ENCODE results near the gene DAO. TPM values are rescaled to one million over a fixed set of nuclear protein-coding genes. Genes with fewer than 3 reads are reported as not detected.

Gene DAO
- total and polyA plus RNA-seq, 2 of the 4 experiments (the other 2 are of a cell fraction): not detected

DNA sequence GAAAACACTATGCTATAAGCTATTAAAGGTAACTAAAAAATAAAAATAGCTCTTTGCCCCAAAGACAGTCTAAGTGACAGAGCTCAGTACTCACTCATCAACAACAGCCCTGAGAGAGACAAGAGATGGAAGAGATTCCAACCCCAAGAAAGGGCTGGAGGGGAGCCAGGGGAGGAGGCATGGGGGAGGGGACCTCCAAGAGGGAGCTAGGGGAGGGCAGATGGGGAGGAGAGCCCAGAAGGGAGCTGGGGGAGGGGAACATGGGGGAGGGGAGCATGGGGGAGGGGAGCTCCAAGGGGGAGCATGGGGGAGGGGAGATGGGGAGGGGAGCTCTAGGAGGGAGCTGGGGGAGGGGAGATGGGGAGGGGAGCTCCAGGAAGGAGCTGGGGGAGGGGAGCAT is 30.2 kb upstream of the DAO start:
- H4K20me1 ChIP-seq (ENCODE audit: insufficient read depth, low read length): peaks cover 19% of the 10 kb centered on the region
- H3K4me3 ChIP-seq (ENCODE audit: insufficient read depth, low read depth, low read length): no peak overlapping the region
- H4K5ac ChIP-seq (ENCODE audit: low read depth, low read length): no peak overlapping the region
- H2BK15ac ChIP-seq (ENCODE audit: low read depth, low read length): no peak overlapping the region
- no peak overlapping the region for H3K14ac ChIP-seq (replicated peaks; ENCODE audit: low read depth, low read length)
- no peak overlapping the region for H3K18ac ChIP-seq (ENCODE audit: low read depth, low read length)
- H3K56ac ChIP-seq (ENCODE audit: extremely low read depth, insufficient read depth, low read length): no peak overlapping the region
- CTCF ChIA-PET: interaction anchor here (1.2 kb wide), 2 partner anchors 46 to 101 kb away, joined by 3 read pairs; no protein-coding TSS in a partner anchor
- 0 out of 2 replicates have a peak overlapping the region, but pooled peaks have one; percentile 26 for H2AK5ac ChIP-seq (ENCODE audit: low read depth, low read length)
- DNase-seq (no peak), ATAC-seq (ENCODE audit: low read depth) (no peak)
- no peaks in the 10 kb centered on the region for H3K27me3 ChIP-seq (ENCODE audit: control insufficient read depth, insufficient read depth, low read length)
- BruUV-seq (replicated peaks): no TSS peak
- H3K9ac ChIP-seq (ENCODE audit: low read depth, low read length): no peak overlapping the region
- POLR2A ChIA-PET (ENCODE audit: unreplicated experiment): interaction anchor here (0.6 to 1.2 kb wide), 4 partner anchors 11 to 157 kb away, joined by 5 to 9 read pairs (median 8); no protein-coding TSS in a partner anchor
- no peaks in the 10 kb centered on the region for H3K9me3 ChIP-seq (ENCODE audit: control insufficient read depth, insufficient read depth, low read length)
- no peak overlapping the region for H4K91ac ChIP-seq (ENCODE audit: insufficient read depth, low read depth, low read length)
- no peak overlapping the region for H3K23ac ChIP-seq (ENCODE audit: low read depth, low read length)
- no peak overlapping the region for H3K4ac ChIP-seq (ENCODE audit: low read depth, low read length)
- no peak overlapping the region for H2BK20ac ChIP-seq (ENCODE audit: low read depth, low read length)
- in situ Hi-C loops (cut with MboI; ENCODE audit: low sequenced_read_pairs): loop anchor here (5.0 to 10.0 kb wide), 2 partner anchors 42 to 125 kb away; no protein-coding TSS in a partner anchor
- no peak overlapping the region for H2AK9ac ChIP-seq (replicated peaks; ENCODE audit: low read depth, low read length, poor library complexity)
- H3K27ac ChIP-seq (ENCODE audit: insufficient read depth, low read length): 0 out of 2 replicates have a peak overlapping the region, but pooled peaks have one; percentile 7
- no peak for TF ChIP-seq NFE2L2 (IDR thresholded peaks at IDR 0.05; ENCODE audit: low read depth, low read length)
- TF ChIP-seq BHLHE40 (IDR thresholded peaks at IDR 0.05; ENCODE audit: low read depth, low read length): no peak
- no peak for TF ChIP-seq RCOR1 (IDR thresholded peaks at IDR 0.05; ENCODE audit: insufficient replicate concordance, low read length)
- no peak for TF ChIP-seq SMC3 (IDR thresholded peaks at IDR 0.05; ENCODE audit: low read depth, low read length)
- TF ChIP-seq CEBPB (IDR thresholded peaks at IDR 0.05; ENCODE audit: low read depth, low read length): no peak
- TF ChIP-seq RFX5 (IDR thresholded peaks at IDR 0.05; ENCODE audit: low read depth, low read length): no peak
- TF ChIP-seq RAD21 (IDR thresholded peaks at IDR 0.05; ENCODE audit: low read length): no peak
- no peak for TF ChIP-seq MAFK (IDR thresholded peaks at IDR 0.05; ENCODE audit: low read depth, low read length)
- TF ChIP-seq POLR2A (IDR thresholded peaks at IDR 0.05; ENCODE audit: low read depth, low read length): no peak
- TF ChIP-seq, protein P1, sequence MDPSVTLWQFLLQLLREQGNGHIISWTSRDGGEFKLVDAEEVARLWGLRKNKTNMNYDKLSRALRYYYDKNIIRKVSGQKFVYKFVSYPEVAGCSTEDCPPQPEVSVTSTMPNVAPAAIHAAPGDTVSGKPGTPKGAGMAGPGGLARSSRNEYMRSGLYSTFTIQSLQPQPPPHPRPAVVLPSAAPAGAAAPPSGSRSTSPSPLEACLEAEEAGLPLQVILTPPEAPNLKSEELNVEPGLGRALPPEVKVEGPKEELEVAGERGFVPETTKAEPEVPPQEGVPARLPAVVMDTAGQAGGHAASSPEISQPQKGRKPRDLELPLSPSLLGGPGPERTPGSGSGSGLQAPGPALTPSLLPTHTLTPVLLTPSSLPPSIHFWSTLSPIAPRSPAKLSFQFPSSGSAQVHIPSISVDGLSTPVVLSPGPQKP (IDR thresholded peaks at IDR 0.05; ENCODE audit: borderline replicate concordance, low read depth, low read length): no peak
- TF ChIP-seq, protein P2, sequence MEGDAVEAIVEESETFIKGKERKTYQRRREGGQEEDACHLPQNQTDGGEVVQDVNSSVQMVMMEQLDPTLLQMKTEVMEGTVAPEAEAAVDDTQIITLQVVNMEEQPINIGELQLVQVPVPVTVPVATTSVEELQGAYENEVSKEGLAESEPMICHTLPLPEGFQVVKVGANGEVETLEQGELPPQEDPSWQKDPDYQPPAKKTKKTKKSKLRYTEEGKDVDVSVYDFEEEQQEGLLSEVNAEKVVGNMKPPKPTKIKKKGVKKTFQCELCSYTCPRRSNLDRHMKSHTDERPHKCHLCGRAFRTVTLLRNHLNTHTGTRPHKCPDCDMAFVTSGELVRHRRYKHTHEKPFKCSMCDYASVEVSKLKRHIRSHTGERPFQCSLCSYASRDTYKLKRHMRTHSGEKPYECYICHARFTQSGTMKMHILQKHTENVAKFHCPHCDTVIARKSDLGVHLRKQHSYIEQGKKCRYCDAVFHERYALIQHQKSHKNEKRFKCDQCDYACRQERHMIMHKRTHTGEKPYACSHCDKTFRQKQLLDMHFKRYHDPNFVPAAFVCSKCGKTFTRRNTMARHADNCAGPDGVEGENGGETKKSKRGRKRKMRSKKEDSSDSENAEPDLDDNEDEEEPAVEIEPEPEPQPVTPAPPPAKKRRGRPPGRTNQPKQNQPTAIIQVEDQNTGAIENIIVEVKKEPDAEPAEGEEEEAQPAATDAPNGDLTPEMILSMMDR (conservative IDR thresholded peaks at IDR 0.05; ENCODE audit: low read depth, low read length): no peak
- no peak for TF ChIP-seq FOS (IDR thresholded peaks at IDR 0.05; ENCODE audit: low read depth, low read length)
- no peak for TF ChIP-seq MXI1 (IDR thresholded peaks at IDR 0.05; ENCODE audit: borderline replicate concordance, low read depth, low read length)
- TF ChIP-seq CHD1 (IDR thresholded peaks at IDR 0.05; ENCODE audit: low read depth, low read length): no peak
- TF ChIP-seq MAZ (IDR thresholded peaks at IDR 0.05; ENCODE audit: borderline replicate concordance, low read depth, low read length): no peak
- intact Hi-C loops (cut with micrococcal nuclease): loop anchor here (10.0 kb wide), 1 partner anchor 245 kb away; the partner anchor contains the start of genes ALKBH2 and UNG
- no peak overlapping the region for H2BK120ac ChIP-seq (ENCODE audit: low read depth, low read length)
- peaks cover 12 to 56% of the 10 kb centered on the region in 2 experiments for H3K79me1 ChIP-seq (ENCODE audit: low read depth in 1 of 2, low read length in 2 of 2)
- no peak overlapping the region for H3K4me2 ChIP-seq (ENCODE audit: low read depth, low read length)
- peaks cover 19% of the 10 kb centered on the region for H3K9me1 ChIP-seq (ENCODE audit: insufficient read depth, low read length)
- H2AFZ ChIP-seq (replicated peaks; ENCODE audit: low read length, poor library complexity): no peak overlapping the region
- H3K4me1 ChIP-seq (ENCODE audit: control insufficient read depth, insufficient read depth, low read length): peaks cover 24% of the 10 kb centered on the region
- dilution Hi-C loops (cut with HindIII; ENCODE audit: low sequenced_read_pairs, unreplicated experiment): no loop called here
- peaks cover 47% of the 10 kb centered on the region for H3K36me3 ChIP-seq (ENCODE audit: control insufficient read depth, insufficient read depth, low read length)
- H2BK5ac ChIP-seq (ENCODE audit: low read depth, low read length, poor library complexity, severe bottlenecking): peak overlapping the region; percentile 55
- H4K8ac ChIP-seq (ENCODE audit: low read depth in 2 of 2, low read length in 2 of 2): no peak overlapping the region

Data from IMR-90 (cell line).